SK-N-SH (cell line): Measurements from ENCODE around the gene SPDYC.

Source experiments
- RAD21 ChIP-seq: IDR thresholded peaks from 2 replicates; pipeline ENCODE4 v1.6.1; 2012; ENCODE audit warnings: mild to moderate bottlenecking, low read length
- TF ChIP-seq, protein P1 (sequence below): IDR thresholded peaks from 2 replicates; pipeline ENCODE4 v1.4.0; 2012; ENCODE audit warnings: low read depth, borderline replicate concordance
- TF ChIP-seq, protein P2 (sequence below): fragments of 200-600 bp; sonication (generic); IDR thresholded peaks from 2 replicates; pipeline ENCODE4 v1.6.1; 2017; ENCODE audit warnings: antibody characterized with exemption, mild to moderate bottlenecking, moderate library complexity

- TF ChIP-seq, protein P1, sequence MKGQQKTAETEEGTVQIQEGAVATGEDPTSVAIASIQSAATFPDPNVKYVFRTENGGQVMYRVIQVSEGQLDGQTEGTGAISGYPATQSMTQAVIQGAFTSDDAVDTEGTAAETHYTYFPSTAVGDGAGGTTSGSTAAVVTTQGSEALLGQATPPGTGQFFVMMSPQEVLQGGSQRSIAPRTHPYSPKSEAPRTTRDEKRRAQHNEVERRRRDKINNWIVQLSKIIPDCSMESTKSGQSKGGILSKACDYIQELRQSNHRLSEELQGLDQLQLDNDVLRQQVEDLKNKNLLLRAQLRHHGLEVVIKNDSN = no peak
- TF ChIP-seq, protein P2, sequence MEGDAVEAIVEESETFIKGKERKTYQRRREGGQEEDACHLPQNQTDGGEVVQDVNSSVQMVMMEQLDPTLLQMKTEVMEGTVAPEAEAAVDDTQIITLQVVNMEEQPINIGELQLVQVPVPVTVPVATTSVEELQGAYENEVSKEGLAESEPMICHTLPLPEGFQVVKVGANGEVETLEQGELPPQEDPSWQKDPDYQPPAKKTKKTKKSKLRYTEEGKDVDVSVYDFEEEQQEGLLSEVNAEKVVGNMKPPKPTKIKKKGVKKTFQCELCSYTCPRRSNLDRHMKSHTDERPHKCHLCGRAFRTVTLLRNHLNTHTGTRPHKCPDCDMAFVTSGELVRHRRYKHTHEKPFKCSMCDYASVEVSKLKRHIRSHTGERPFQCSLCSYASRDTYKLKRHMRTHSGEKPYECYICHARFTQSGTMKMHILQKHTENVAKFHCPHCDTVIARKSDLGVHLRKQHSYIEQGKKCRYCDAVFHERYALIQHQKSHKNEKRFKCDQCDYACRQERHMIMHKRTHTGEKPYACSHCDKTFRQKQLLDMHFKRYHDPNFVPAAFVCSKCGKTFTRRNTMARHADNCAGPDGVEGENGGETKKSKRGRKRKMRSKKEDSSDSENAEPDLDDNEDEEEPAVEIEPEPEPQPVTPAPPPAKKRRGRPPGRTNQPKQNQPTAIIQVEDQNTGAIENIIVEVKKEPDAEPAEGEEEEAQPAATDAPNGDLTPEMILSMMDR = no peak
- TF ChIP-seq RAD21 = no peak
These were observed 28.0 kb upstream of the SPDYC start for GRCh38 chr11:65141896-65142494.
